ENCODE results near the gene ZNF236.

ZNF236 gene

DNA sequence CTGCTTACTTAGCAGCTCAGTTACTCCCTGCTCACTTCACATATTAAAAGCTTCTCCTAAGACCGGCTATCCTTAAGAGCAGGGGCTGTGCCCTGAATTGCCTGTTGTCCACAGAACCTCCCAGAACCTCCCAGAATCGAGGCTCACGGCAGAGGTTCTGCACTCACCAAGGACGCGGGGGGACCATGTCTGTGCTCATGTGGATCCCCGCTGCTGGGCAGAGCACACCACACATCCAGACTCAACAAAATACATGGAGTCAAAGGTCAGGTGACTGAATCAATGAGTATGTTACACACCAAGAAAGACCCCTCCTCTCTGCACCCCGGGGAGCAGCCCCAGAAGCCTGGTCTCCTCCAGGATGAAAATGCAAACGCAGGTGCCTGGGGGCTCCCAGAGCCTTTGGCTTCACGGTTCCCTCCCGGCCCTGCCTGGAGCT lies 161.3 kb downstream of the ZNF236 start:
- DNase-seq: no peak
- Histone ChIP-seq H3K4me3 (ENCODE audit: control insufficient read depth in 1 of 7, extremely low read depth in 1 of 7, insufficient read depth in 4 of 7, low read depth in 2 of 7, low read length in 6 of 7) (no peak overlapping the region), H3K36me3 (ENCODE audit: control insufficient read depth in 4 of 4, insufficient read depth in 4 of 4, low read length in 3 of 4) (no peaks in the 10 kb centered on the region), H3K4me1 (ENCODE audit: control extremely low read depth in 1 of 4, control insufficient read depth in 4 of 4, insufficient read depth in 4 of 4, low read length in 3 of 4) (peaks cover 0 to 10% (median 4%) of the 10 kb centered on the region in 4 experiments), H3K9me3 (ENCODE audit: control extremely low read depth in 1 of 5, control insufficient read depth in 4 of 5, insufficient read depth in 2 of 5, low read depth in 1 of 5, low read length in 4 of 5) (no peaks in the 10 kb centered on the region), H3K27ac (ENCODE audit: insufficient read depth in 1 of 2, low read depth in 1 of 2, low read length in 2 of 2, poor library complexity in 1 of 2, severe bottlenecking in 2 of 2) (no peak overlapping the region), H3K27me3 (replicated peaks in 2 of 5; ENCODE audit: control insufficient read depth in 4 of 5, insufficient read depth in 5 of 5, low read length in 4 of 5) (no peaks in the 10 kb centered on the region)
- 98% methylated on average over 8 of the region's 10 CpGs for WGBS (ENCODE audit: insufficient coverage)
- CTCF ChIA-PET: interaction anchor here (0.8 to 4.2 kb wide), 17 partner anchors 8 to 228 kb away, joined by 3 to 30 read pairs (median 5); no protein-coding TSS in a partner anchor
- POLR2A ChIA-PET: no interaction called here

DNA sequence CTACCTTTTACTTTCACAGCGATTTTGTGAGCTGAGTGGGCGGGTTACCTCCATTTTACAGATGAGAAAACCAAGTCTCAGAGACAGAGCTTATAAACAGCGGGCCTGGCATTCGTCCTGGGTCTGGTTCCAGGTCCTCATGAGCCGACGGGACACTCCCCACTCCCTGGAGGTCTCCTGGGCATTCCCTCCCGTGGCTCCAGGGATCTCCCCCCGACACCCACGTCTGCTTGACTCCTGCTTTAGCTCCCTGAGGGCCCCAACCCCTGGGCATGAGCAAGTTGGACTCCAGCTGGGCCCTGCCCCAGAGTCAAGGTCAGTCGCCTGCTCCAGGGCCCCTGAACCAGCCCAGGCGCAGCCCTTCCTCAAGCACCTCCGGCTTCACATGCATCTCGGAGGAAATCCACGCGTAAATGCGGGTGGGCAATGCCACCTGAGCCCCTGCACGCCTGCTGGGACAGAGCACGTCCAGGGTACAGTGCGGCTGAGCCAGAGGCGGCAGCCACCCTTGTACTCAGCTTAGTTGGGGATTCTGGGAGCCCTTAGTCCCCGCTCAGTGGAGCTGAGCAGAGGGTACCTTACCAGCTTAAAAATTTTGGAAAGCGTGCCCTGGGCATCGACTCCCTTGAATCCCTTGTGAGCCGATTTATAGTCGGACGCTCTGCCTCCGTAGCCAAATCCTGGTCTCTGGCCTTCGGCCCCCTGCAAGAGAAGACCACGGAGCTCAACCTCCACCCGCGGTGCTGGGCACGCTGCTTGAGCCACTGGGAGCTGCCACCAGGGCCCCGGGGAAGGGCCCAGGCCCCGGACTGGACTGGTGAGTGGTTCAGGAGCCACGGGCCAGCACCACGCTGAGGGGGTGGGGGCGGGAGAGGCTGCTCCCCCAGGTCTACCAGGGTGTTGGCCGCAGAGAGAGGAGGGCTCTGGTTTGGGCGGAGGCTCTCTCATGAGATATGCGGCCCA lies 162.1 kb downstream of the ZNF236 start:
- ChIA-PET POLR2A (no interaction called here), CTCF (interaction anchor here (0.8 to 4.2 kb wide), 12 partner anchors 12 to 228 kb away, joined by 3 to 30 read pairs (median 8); no protein-coding TSS in a partner anchor)
- Histone ChIP-seq H3K4me3 (ENCODE audit: control insufficient read depth in 1 of 7, extremely low read depth in 1 of 7, insufficient read depth in 4 of 7, low read depth in 2 of 7, low read length in 6 of 7) (no peak overlapping the region), H3K27me3 (replicated peaks in 2 of 5; ENCODE audit: control insufficient read depth in 4 of 5, insufficient read depth in 5 of 5, low read length in 4 of 5) (no peaks in the 10 kb centered on the region), H3K36me3 (ENCODE audit: control insufficient read depth in 4 of 4, insufficient read depth in 4 of 4, low read length in 3 of 4) (no peaks in the 10 kb centered on the region), H3K9me3 (ENCODE audit: control extremely low read depth in 1 of 5, control insufficient read depth in 4 of 5, insufficient read depth in 2 of 5, low read depth in 1 of 5, low read length in 4 of 5) (no peaks in the 10 kb centered on the region), H3K4me1 (ENCODE audit: control extremely low read depth in 1 of 4, control insufficient read depth in 4 of 4, insufficient read depth in 4 of 4, low read length in 3 of 4) (peaks cover 0 to 10% (median 4%) of the 10 kb centered on the region in 4 experiments), H3K27ac (ENCODE audit: insufficient read depth in 1 of 2, low read depth in 1 of 2, low read length in 2 of 2, poor library complexity in 1 of 2, severe bottlenecking in 2 of 2) (no peak overlapping the region)
- WGBS (ENCODE audit: insufficient coverage): 97% methylated on average over 36 of the region's 40 CpGs
- DNase-seq: no peak

DNA sequence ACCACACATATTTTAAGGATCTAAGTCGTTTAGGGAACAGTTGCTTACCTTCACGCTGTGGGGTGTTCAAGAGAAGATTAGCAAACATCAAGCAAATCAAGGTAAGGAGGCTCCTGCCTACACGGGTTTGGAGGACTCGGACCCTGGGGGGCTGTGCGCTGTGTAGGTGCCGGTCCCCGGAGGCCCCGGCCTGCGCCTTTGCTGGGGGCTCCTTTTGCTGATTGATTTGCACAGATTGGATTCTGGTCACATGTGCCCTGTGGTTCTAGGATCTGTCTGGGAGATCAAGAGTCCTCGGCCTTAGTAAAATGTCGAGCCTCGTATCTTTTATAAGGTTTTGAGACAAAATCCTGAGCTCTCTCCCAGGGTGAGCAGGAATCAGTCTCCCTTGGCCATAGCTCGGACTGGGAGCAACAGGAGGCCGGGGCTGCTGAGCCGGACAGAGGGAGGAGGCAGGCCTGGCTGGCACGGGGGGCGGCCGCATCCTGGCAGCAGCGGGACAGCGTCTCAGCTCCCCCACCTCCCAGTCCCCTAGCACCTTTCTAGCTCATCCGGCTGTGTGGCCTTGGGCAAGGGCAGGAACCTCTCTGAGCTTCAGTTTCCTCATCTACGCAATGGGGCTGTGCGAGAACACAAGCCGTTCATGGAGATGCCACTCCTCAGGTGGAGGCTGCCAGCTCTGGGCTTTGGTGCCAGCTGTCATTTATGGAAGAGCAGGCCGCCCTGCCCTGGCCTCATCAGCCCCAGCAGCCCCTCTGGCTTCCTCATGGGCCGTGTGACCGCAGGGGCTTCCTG lies 163.0 kb downstream of the ZNF236 start:
- Histone ChIP-seq H3K4me3 (ENCODE audit: control insufficient read depth in 1 of 7, extremely low read depth in 1 of 7, insufficient read depth in 4 of 7, low read depth in 2 of 7, low read length in 6 of 7) (no peak overlapping the region), H3K36me3 (ENCODE audit: control insufficient read depth in 4 of 4, insufficient read depth in 4 of 4, low read length in 3 of 4) (no peaks in the 10 kb centered on the region), H3K27me3 (replicated peaks in 2 of 5; ENCODE audit: control insufficient read depth in 4 of 5, insufficient read depth in 5 of 5, low read length in 4 of 5) (no peaks in the 10 kb centered on the region), H3K9me3 (ENCODE audit: control extremely low read depth in 1 of 5, control insufficient read depth in 4 of 5, insufficient read depth in 2 of 5, low read depth in 1 of 5, low read length in 4 of 5) (no peaks in the 10 kb centered on the region), H3K4me1 (ENCODE audit: control extremely low read depth in 1 of 4, control insufficient read depth in 4 of 4, insufficient read depth in 4 of 4, low read length in 3 of 4) (peaks cover 0 to 10% (median 4%) of the 10 kb centered on the region in 4 experiments), H3K27ac (ENCODE audit: insufficient read depth in 1 of 2, low read depth in 1 of 2, low read length in 2 of 2, poor library complexity in 1 of 2, severe bottlenecking in 2 of 2) (no peak overlapping the region)
- ChIA-PET POLR2A (no interaction called here), CTCF (interaction anchor here (0.9 to 4.2 kb wide), 10 partner anchors 11 to 184 kb away, joined by 3 to 30 read pairs (median 6); no protein-coding TSS in a partner anchor)
- WGBS (ENCODE audit: insufficient coverage): 97% methylated on average over 26 of the region's 27 CpGs
- no peak for DNase-seq

DNA sequence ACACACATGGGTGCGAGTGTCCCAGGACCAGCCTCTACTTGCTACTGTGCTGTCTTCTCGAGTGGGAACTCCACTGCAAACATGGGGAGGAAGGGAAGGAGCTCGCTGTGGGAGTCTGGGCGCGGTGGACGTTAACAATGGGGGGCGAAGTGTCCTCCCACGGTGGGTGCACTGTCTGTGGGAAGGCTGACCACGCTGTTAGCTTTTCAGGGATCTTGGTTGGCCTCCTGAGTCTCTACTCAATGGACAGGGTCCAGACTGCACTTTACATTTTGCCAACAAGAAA lies 163.5 kb downstream of the ZNF236 start:
- Histone ChIP-seq H3K36me3 (ENCODE audit: control insufficient read depth in 4 of 4, insufficient read depth in 4 of 4, low read length in 3 of 4) (no peaks in the 10 kb centered on the region), H3K27ac (ENCODE audit: insufficient read depth in 1 of 2, low read depth in 1 of 2, low read length in 2 of 2, poor library complexity in 1 of 2, severe bottlenecking in 2 of 2) (no peak overlapping the region), H3K4me1 (ENCODE audit: control extremely low read depth in 1 of 4, control insufficient read depth in 4 of 4, insufficient read depth in 4 of 4, low read length in 3 of 4) (peaks cover 0 to 10% (median 5%) of the 10 kb centered on the region in 4 experiments), H3K9me3 (ENCODE audit: control extremely low read depth in 1 of 5, control insufficient read depth in 4 of 5, insufficient read depth in 2 of 5, low read depth in 1 of 5, low read length in 4 of 5) (no peaks in the 10 kb centered on the region), H3K27me3 (replicated peaks in 2 of 5; ENCODE audit: control insufficient read depth in 4 of 5, insufficient read depth in 5 of 5, low read length in 4 of 5) (no peaks in the 10 kb centered on the region), H3K4me3 (ENCODE audit: control insufficient read depth in 1 of 7, extremely low read depth in 1 of 7, insufficient read depth in 4 of 7, low read depth in 2 of 7, low read length in 6 of 7) (no peak overlapping the region)
- ChIA-PET CTCF (interaction anchor here (0.9 to 4.2 kb wide), 5 partner anchors 11 to 63 kb away, joined by 3 to 30 read pairs (median 4); no protein-coding TSS in a partner anchor), POLR2A (no interaction called here)
- WGBS (ENCODE audit: insufficient coverage): 94% methylated on average over 9 of the region's 9 CpGs
- no peak for DNase-seq

DNA sequence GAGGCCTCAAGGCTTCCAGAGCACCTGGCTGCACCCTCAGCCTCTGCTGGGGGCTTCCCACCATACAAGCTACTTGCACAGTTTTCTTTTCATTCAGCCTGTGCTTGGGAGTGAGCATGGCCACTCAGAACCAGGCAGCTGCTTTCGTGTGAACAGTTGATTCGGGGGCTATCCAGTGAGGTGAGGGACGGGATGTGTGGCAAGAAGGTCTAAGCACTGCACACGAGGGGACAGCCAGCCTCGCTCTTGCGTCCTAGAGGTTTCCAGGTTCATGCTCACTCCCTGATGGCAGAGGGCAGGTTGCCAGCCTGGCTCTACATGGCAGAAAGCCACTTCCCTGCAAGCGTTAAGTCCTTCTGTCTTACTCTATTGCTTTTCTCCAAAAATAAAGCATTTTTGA lies 164.0 kb downstream of the ZNF236 start:
- H3K9me3 ChIP-seq (ENCODE audit: control extremely low read depth in 1 of 5, control insufficient read depth in 4 of 5, insufficient read depth in 2 of 5, low read depth in 1 of 5, low read length in 4 of 5): no peaks in the 10 kb centered on the region
- POLR2A ChIA-PET: interaction anchor here (0.7 kb wide), 1 partner anchor 188 kb away, joined by 3 read pairs; no protein-coding TSS in a partner anchor
- no peak overlapping the region for H3K4me3 ChIP-seq (ENCODE audit: control insufficient read depth in 1 of 7, extremely low read depth in 1 of 7, insufficient read depth in 4 of 7, low read depth in 2 of 7, low read length in 6 of 7)
- H3K36me3 ChIP-seq (ENCODE audit: control insufficient read depth in 4 of 4, insufficient read depth in 4 of 4, low read length in 3 of 4): no peaks in the 10 kb centered on the region
- no peak overlapping the region for H3K27ac ChIP-seq (ENCODE audit: insufficient read depth in 1 of 2, low read depth in 1 of 2, low read length in 2 of 2, poor library complexity in 1 of 2, severe bottlenecking in 2 of 2)
- 92% methylated on average over 6 of the region's 7 CpGs for WGBS (ENCODE audit: insufficient coverage)
- peaks cover 0 to 10% (median 6%) of the 10 kb centered on the region in 4 experiments for H3K4me1 ChIP-seq (ENCODE audit: control extremely low read depth in 1 of 4, control insufficient read depth in 4 of 4, insufficient read depth in 4 of 4, low read length in 3 of 4)
- H3K27me3 ChIP-seq (replicated peaks in 2 of 5; ENCODE audit: control insufficient read depth in 4 of 5, insufficient read depth in 5 of 5, low read length in 4 of 5): no peaks in the 10 kb centered on the region
- DNase-seq: no peak
- CTCF ChIA-PET: interaction anchor here (1.0 to 4.2 kb wide), 4 partner anchors 10 to 63 kb away, joined by 3 to 30 read pairs (median 12); no protein-coding TSS in a partner anchor

DNA sequence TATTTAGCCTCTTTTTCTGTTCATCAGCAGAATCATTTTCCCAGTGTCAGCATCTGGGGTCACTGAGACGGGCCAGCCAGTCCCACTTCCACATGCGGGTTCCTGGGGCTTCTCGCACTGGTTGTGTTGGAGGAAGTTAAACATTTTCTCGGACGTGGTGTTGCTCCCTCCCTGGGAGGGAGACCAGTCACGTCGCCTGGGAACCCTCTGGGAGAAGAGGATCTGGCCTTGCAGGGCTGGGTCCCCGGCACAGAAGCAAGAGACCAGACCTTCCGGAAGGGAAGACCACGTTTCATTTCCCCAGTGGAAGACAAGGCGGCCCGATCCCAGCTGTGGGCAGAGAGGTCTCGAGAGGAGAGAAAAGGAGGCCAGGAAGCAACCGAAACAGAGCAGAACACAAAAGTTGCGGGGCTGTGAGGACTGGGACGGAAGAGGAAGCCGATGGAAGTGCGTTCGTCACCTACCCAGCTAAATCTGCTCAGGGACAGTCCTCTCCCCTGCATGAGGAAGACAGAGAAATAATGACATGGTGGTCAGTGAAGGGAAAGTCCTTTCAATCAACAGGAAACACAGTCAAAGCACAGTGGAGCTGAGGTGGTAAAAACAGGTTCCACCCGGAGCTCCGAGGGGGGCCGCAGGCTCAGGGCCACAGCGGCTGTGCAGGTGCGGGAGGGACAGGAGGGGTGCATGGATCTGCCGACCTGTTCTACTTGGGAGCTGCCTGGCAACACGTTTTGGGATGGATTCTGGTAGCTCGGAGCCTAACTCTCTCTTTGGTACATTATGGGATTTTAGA lies 165.9 kb downstream of the ZNF236 start:
- Histone ChIP-seq H3K9me3 (ENCODE audit: control extremely low read depth in 1 of 5, control insufficient read depth in 4 of 5, insufficient read depth in 2 of 5, low read depth in 1 of 5, low read length in 4 of 5) (no peaks in the 10 kb centered on the region), H3K4me1 (ENCODE audit: control extremely low read depth in 1 of 4, control insufficient read depth in 4 of 4, insufficient read depth in 4 of 4, low read length in 3 of 4) (peaks cover 0 to 9% (median 3%) of the 10 kb centered on the region in 4 experiments), H3K27me3 (replicated peaks in 2 of 5; ENCODE audit: control insufficient read depth in 4 of 5, insufficient read depth in 5 of 5, low read length in 4 of 5) (no peaks in the 10 kb centered on the region), H3K27ac (ENCODE audit: insufficient read depth in 1 of 2, low read depth in 1 of 2, low read length in 2 of 2, poor library complexity in 1 of 2, severe bottlenecking in 2 of 2) (no peak overlapping the region), H3K36me3 (ENCODE audit: control insufficient read depth in 4 of 4, insufficient read depth in 4 of 4, low read length in 3 of 4) (no peaks in the 10 kb centered on the region), H3K4me3 (ENCODE audit: control insufficient read depth in 1 of 7, extremely low read depth in 1 of 7, insufficient read depth in 4 of 7, low read depth in 2 of 7, low read length in 6 of 7) (no peak overlapping the region)
- ChIA-PET POLR2A (no interaction called here), CTCF (interaction anchor here (0.9 to 1.7 kb wide), 3 partner anchors 10 to 17 kb away, joined by 3 to 5 read pairs (median 3); no protein-coding TSS in a partner anchor)
- no peak for DNase-seq
- 88% methylated on average over 27 of the region's 27 CpGs for WGBS (ENCODE audit: insufficient coverage)
